ENCODE data around the gene ZNG1F.
"Not testable (repeated sequence)": the region's sequence is repeated elsewhere in the genome, so short reads cannot be mapped to it uniquely, and the experiment has no call there.

ZNG1F gene

GRCh38 chr9:41087157-41087780 lies 101.8 kb downstream of the ZNG1F start:
- H3K36me3 ChIP-seq (ENCODE audit: control insufficient read depth, insufficient read depth, low read length); H3K4me3 ChIP-seq (ENCODE audit: insufficient read depth, low read depth, low read length, poor library complexity, severe bottlenecking); H3K4me1 ChIP-seq (ENCODE audit: control insufficient read depth, insufficient read depth, low read length, poor library complexity, severe bottlenecking); H3K9me3 ChIP-seq (ENCODE audit: control insufficient read depth, low read length); H3K27me3 ChIP-seq (replicated peaks; ENCODE audit: control insufficient read depth, insufficient read depth, low read length, poor library complexity, severe bottlenecking); H3K27ac ChIP-seq (ENCODE audit: insufficient read depth, low read length, poor library complexity, severe bottlenecking); DNase-seq: not testable (repeated sequence)

- H3K4me1 ChIP-seq (ENCODE audit: control insufficient read depth, insufficient read depth, low read length, poor library complexity, severe bottlenecking); H3K4me3 ChIP-seq (ENCODE audit: insufficient read depth, low read depth, low read length, poor library complexity, severe bottlenecking); DNase-seq; H3K9me3 ChIP-seq (ENCODE audit: control insufficient read depth, low read length); H3K27ac ChIP-seq (ENCODE audit: insufficient read depth, low read length, poor library complexity, severe bottlenecking); H3K36me3 ChIP-seq (ENCODE audit: control insufficient read depth, insufficient read depth, low read length); H3K27me3 ChIP-seq (replicated peaks; ENCODE audit: control insufficient read depth, insufficient read depth, low read length, poor library complexity, severe bottlenecking): not testable (repeated sequence)
These were observed 102.4 kb downstream of the ZNG1F start for GRCh38 chr9:41086685-41087084.

- H3K36me3 ChIP-seq (ENCODE audit: control insufficient read depth, insufficient read depth, low read length); H3K27me3 ChIP-seq (replicated peaks; ENCODE audit: control insufficient read depth, insufficient read depth, low read length, poor library complexity, severe bottlenecking); DNase-seq; H3K27ac ChIP-seq (ENCODE audit: insufficient read depth, low read length, poor library complexity, severe bottlenecking); H3K9me3 ChIP-seq (ENCODE audit: control insufficient read depth, low read length); H3K4me1 ChIP-seq (ENCODE audit: control insufficient read depth, insufficient read depth, low read length, poor library complexity, severe bottlenecking); H3K4me3 ChIP-seq (ENCODE audit: insufficient read depth, low read depth, low read length, poor library complexity, severe bottlenecking): not testable (repeated sequence)
These were observed 102.9 kb downstream of the ZNG1F start for GRCh38 chr9:41086215-41086614.

- H3K36me3 ChIP-seq (ENCODE audit: control insufficient read depth, insufficient read depth, low read length); DNase-seq; H3K27ac ChIP-seq (ENCODE audit: insufficient read depth, low read length, poor library complexity, severe bottlenecking); H3K4me3 ChIP-seq (ENCODE audit: insufficient read depth, low read depth, low read length, poor library complexity, severe bottlenecking); H3K27me3 ChIP-seq (replicated peaks; ENCODE audit: control insufficient read depth, insufficient read depth, low read length, poor library complexity, severe bottlenecking); H3K4me1 ChIP-seq (ENCODE audit: control insufficient read depth, insufficient read depth, low read length, poor library complexity, severe bottlenecking); H3K9me3 ChIP-seq (ENCODE audit: control insufficient read depth, low read length): not testable (repeated sequence)
These were observed 106.8 kb downstream of the ZNG1F start for GRCh38 chr9:41082358-41082757.

Measured in effector memory CD4-positive, alpha-beta T cell (primary cell).